ENCODE results near the gene RSPH10B2.
"Not testable (repeated sequence)": the region's sequence is repeated elsewhere in the genome, so short reads cannot be mapped to it uniquely, and the experiment has no call there.

DNA sequence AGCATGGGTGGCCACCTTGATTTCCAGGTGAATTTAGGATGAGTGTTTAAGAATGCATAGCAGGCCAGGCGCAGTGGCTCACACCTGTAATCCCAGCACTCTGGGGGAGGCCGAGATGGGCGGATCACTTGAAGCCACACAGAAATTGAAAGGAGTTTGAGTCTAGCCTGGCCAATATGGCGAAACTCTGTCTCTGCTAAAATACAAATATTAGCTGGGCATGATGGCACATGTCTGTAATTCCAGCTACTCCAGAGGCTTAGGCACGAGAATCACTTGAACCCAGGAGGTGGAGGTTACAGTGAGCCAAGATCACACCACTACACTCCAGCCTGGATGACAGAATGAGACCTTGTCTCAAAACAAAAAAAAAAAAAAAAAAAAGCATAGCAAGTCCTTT, 27.6 kb upstream of the RSPH10B2 start:
- TF ChIP-seq EZH2 (IDR thresholded peaks at IDR 0.05); POLR2AphosphoS5 (IDR thresholded peaks at IDR 0.05; ENCODE audit: borderline replicate concordance, low read depth, low read length); FOXP2 (optimal IDR thresholded peaks at IDR 0.05; ENCODE audit: control extremely low read depth, extremely low read length, insufficient read depth): not testable (repeated sequence)

All from SK-N-MC (cell line).